GM12878 (cell line): ENCODE results near the gene GFPT1. TPM values are rescaled to one million over a fixed set of nuclear protein-coding genes. Genes with fewer than 3 reads are reported as not detected.

Source experiments
- ATAC-seq: fragments of 200-7000 bp; cut with Tn5 transposase; 3 replicates; pipeline ENCODE4 v1.9.1; 2020; ENCODE audit warnings: mild to moderate bottlenecking, moderate library complexity
- BruUV-seq: library from RNA; stranded (reverse); fragments of 400-500 nt; replicated peaks from 2 replicates; lab custom pipeline; 2021; lab: Mats Ljungman, UMichigan
- CTCF ChIA-PET: fragments of 300-600 bp; sonication (Branson Sonifier 250); formaldehyde crosslinking; extraction: SDS; loops from one replicate; lab custom pipeline; 2021; ENCODE audit warnings: inconsistent platforms; lab: Yijun Ruan, JAX
- POLR2A ChIA-PET: fragments of 350-600 bp; formaldehyde crosslinking; extraction: SDS; loops from one replicate; lab custom pipeline; 2021; ENCODE audit warnings: inconsistent platforms; lab: Charles Lee
- RAD21 ChIA-PET: fragments of 300-600 bp; sonication (Branson Sonifier 250); formaldehyde crosslinking; loops from one replicate; lab custom pipeline; 2023; ENCODE audit warnings: antibody characterized with exemption; ENCODE audit not compliant: unreplicated experiment; lab: Charles Lee
- SMC1A ChIA-PET: fragments of 300-600 bp; sonication (Branson Sonifier 250); formaldehyde crosslinking; loops from one replicate; lab custom pipeline; 2023; ENCODE audit not compliant: unreplicated experiment, uncharacterized antibody; lab: Charles Lee
- DNase-seq: peaks from one replicate; pipeline ENCODE4 v3.0.0-alpha.2; 2011; ENCODE audit warnings: low read depth, low spot score
- FAIRE-seq: peaks from 3 replicates; lab custom pipeline; 2011; peaks lifted over from hg19 to GRCh38; lab: Jason Lieb, UNC
- H2AFZ ChIP-seq: 2 replicates; pipeline ENCODE4 v1.6.0; 2011; ENCODE audit warnings: low read depth, low read length, control low read depth; ENCODE audit not compliant: control insufficient read depth
- H3K27ac ChIP-seq: 2 replicates; pipeline ENCODE4 v1.5.1; 2011; ENCODE audit warnings: control low read depth; ENCODE audit not compliant: control insufficient read depth, insufficient read depth
- H3K27me3 ChIP-seq, 2 experiments: replicated peaks in 1 of 2; 2 replicates each; pipeline versions ENCODE4 v1.6.0 to v1.6.1; 2011; ENCODE audit warnings: low read length in 1 of 2; ENCODE audit not compliant: control insufficient read depth in 2 of 2, insufficient read depth in 2 of 2
- H3K36me3 ChIP-seq, 2 experiments: 2 replicates each; pipeline ENCODE4 v1.5.1; 2011; ENCODE audit warnings: low read length in 1 of 2; ENCODE audit not compliant: control insufficient read depth in 2 of 2, insufficient read depth in 2 of 2
- H3K4me1 ChIP-seq: 2 replicates; pipeline ENCODE4 v1.6.1; 2011; ENCODE audit warnings: mild to moderate bottlenecking, low read length, moderate library complexity, mixed read lengths; ENCODE audit not compliant: control insufficient read depth, insufficient read depth
- H3K4me2 ChIP-seq: 2 replicates; pipeline ENCODE4 v1.6.0; 2011; ENCODE audit warnings: control low read depth; ENCODE audit not compliant: control insufficient read depth, insufficient read depth
- H3K4me3 ChIP-seq: fragments of 200-600 bp; sonication (generic); 2 replicates; pipeline ENCODE4 v1.5.1; 2016
- H3K79me2 ChIP-seq: 2 replicates; pipeline ENCODE4 v1.6.0; 2011; ENCODE audit warnings: low read length; ENCODE audit not compliant: control insufficient read depth, insufficient read depth
- H3K9ac ChIP-seq: 2 replicates; pipeline ENCODE4 v1.8.0; 2011; ENCODE audit warnings: low read length, control low read depth, mixed read lengths; ENCODE audit not compliant: control insufficient read depth, insufficient read depth
- H3K9me3 ChIP-seq: replicated peaks from 3 replicates; pipeline ENCODE4 v1.5.1; 2011; ENCODE audit warnings: mild to moderate bottlenecking, low read length; ENCODE audit not compliant: control insufficient read depth, insufficient read depth
- H4K20me1 ChIP-seq: 2 replicates; pipeline ENCODE4 v1.6.0; 2011; ENCODE audit not compliant: control insufficient read depth, insufficient read depth
- BCL3 ChIP-seq: IDR thresholded peaks from 2 replicates; pipeline ENCODE4 v1.6.1; 2011; ENCODE audit warnings: borderline replicate concordance, low read depth, mild to moderate bottlenecking, moderate library complexity, low read length; ENCODE audit not compliant: insufficient read depth, poor library complexity, severe bottlenecking
- CBX3 ChIP-seq: fragments of 200-600 bp; sonication (generic); IDR thresholded peaks from 2 replicates; pipeline ENCODE4 v1.6.1; 2016; ENCODE audit warnings: low read depth, borderline replicate concordance
- CTCF ChIP-seq, 3 experiments: IDR thresholded peaks in 2 of 3; conservative IDR thresholded peaks in 1 of 3; 2 replicates each; pipeline ENCODE4 v1.5.1; 2011; ENCODE audit warnings: low read depth in 3 of 3, low read length in 3 of 3, mild to moderate bottlenecking in 3 of 3, control low read depth in 2 of 3, moderate library complexity in 2 of 3, inconsistent platforms in 1 of 3, mixed read lengths in 1 of 3; ENCODE audit not compliant: control insufficient read depth in 2 of 3, insufficient read depth in 1 of 3; ENCODE audit errors: extremely low read depth in 1 of 3
- EP300 ChIP-seq, 2 experiments: fragments of 150-350 bp in 1 of 2; IDR thresholded peaks; 2 replicates each; pipeline ENCODE4 v1.6.1; 2011 to 2012; ENCODE audit warnings: low read depth in 2 of 2, low read length in 2 of 2, borderline replicate concordance in 1 of 2, improper control_type of control experiment in 1 of 2, inconsistent platforms in 1 of 2; ENCODE audit not compliant: control insufficient read depth in 1 of 2
- HDGF ChIP-seq: fragments of 450-650 bp; IDR thresholded peaks from 2 replicates; pipeline ENCODE4 v1.6.1; 2016; ENCODE audit warnings: antibody characterized with exemption
- IRF3 ChIP-seq: fragments of 450-650 bp; IDR thresholded peaks from 2 replicates; pipeline ENCODE4 v1.6.1; 2014; ENCODE audit warnings: mild to moderate bottlenecking
- IRF5 ChIP-seq: fragments of 450-650 bp; IDR thresholded peaks from 2 replicates; pipeline ENCODE4 v1.6.1; 2017; ENCODE audit warnings: borderline replicate concordance
- MEF2B ChIP-seq: fragments of 450-650 bp; IDR thresholded peaks from 2 replicates; pipeline ENCODE4 v1.6.1; 2018; ENCODE audit warnings: mild to moderate bottlenecking, moderate library complexity; ENCODE audit not compliant: partially characterized antibody, poor library complexity, severe bottlenecking
- NFYA ChIP-seq: IDR thresholded peaks from 2 replicates; pipeline ENCODE4 v1.6.1; 2011; ENCODE audit warnings: low read depth, mild to moderate bottlenecking, low read length, improper control_type of control experiment, borderline replicate concordance
- NR2C2 ChIP-seq: IDR thresholded peaks from 2 replicates; pipeline ENCODE4 v1.6.1; 2011; ENCODE audit warnings: borderline replicate concordance, low read depth; ENCODE audit not compliant: control insufficient read depth, insufficient read length
- POU2F2 ChIP-seq: IDR thresholded peaks from 3 replicates; pipeline ENCODE4 v1.6.1; 2011; ENCODE audit warnings: low read depth, mild to moderate bottlenecking, low read length, borderline replicate concordance
- RB1 ChIP-seq: fragments of 450-650 bp; formaldehyde crosslinking; IDR thresholded peaks from 2 replicates; pipeline ENCODE4 v1.6.1; 2017; ENCODE audit warnings: mild to moderate bottlenecking, borderline replicate concordance
- SRF ChIP-seq, 2 experiments: IDR thresholded peaks; 2 replicates each; pipeline ENCODE4 v1.6.1; 2011; ENCODE audit warnings: low read depth in 2 of 2, low read length in 2 of 2, mild to moderate bottlenecking in 1 of 2, moderate library complexity in 1 of 2
- ZNF384 ChIP-seq: IDR thresholded peaks from 2 replicates; pipeline ENCODE4 v1.6.1; 2012; ENCODE audit warnings: low read depth, mild to moderate bottlenecking, low read length, improper control_type of control experiment, borderline replicate concordance
- ZNF622 ChIP-seq: fragments of 450-650 bp; IDR thresholded peaks from 2 replicates; pipeline ENCODE4 v1.6.1; 2017; ENCODE audit warnings: mild to moderate bottlenecking, inconsistent platforms
- WGBS: methylation state at CpG from one replicate; pipeline ENCODE4 v1.1.6; 2016; ENCODE audit warnings: low lambda C conversion rate; ENCODE audit not compliant: insufficient replicate concordance, insufficient coverage; ENCODE audit errors: missing lambda C conversion rate; 5-methylcytosine and 5-hydroxymethylcytosine counted together
- in situ Hi-C: fragments of 300-500 bp; cut with MboI; formaldehyde crosslinking; loops from 9 replicates; pipeline ENCODE4 v1.14.3; 2018; ENCODE audit warnings: mixed read lengths
- intact Hi-C: fragments of 100-400 bp; cut with micrococcal nuclease; formaldehyde crosslinking; loops from one replicate; pipeline ENCODE4 v1.14.2; 2022; ENCODE audit not compliant: unreplicated experiment
- polyA plus RNA-seq, 11 experiments: library from polyadenylated mRNA; depleted of rRNA in 4 of 11; unstranded in 6 of 11; stranded (reverse) in 5 of 11; fragments of >200 nt; fragmentation: Nextera tagmentation in 4 of 11; fragmentation: Illumina TruSeq in 1 of 11; extraction: Ambion mirVana in 4 of 11; extraction: Trizol in 1 of 11; gene quantifications; 1 replicate in 1 of 11; 2 replicates in 10 of 11; pipeline versions ENCODE4 v1.2.1 to v1.2.3, GENCODE V29; 2011 to 2016; ENCODE audit warnings: inconsistent platforms in 2 of 11, missing spikeins in 2 of 11, low read depth in 1 of 11
- total RNA-seq, 4 experiments: library from RNA; depleted of rRNA in 3 of 4; stranded (reverse); fragments of >200 nt in 3 of 4; fragmentation: Illumina TruSeq in 1 of 4; extraction: Trizol in 1 of 4; gene quantifications; 2 replicates each; pipeline versions ENCODE4 v1.2.1 to v1.2.3, GENCODE V29; 2013 to 2021

The GFPT1 gene
- total and polyA plus RNA-seq, 10 of the 15 experiments (the other 5 are each of a cell fraction or from before 2014, with no cell fraction given), result 10.1 to 95.2 (median 24.5) TPM

GRCh38 chr2:69400121-69400520 lies 13.1 kb upstream of the GFPT1 start:
- CTCF ChIA-PET, result interaction anchor here (0.7 to 1.0 kb wide), 4 partner anchors 10 to 165 kb away, joined by 3 to 4 read pairs (median 3); no protein-coding TSS in a partner anchor
- no peaks in the 10 kb centered on the region; the same call in 2 of the 3 replicates for H3K9me3 ChIP-seq
- DNase-seq, result no peak
- 98% methylated on average over 3 of the region's 3 CpGs for WGBS
- H3K4me3 ChIP-seq, result no peak overlapping the region
- H3K27ac ChIP-seq, result no peak overlapping the region
- intact Hi-C loops (no loop called here), in situ Hi-C loops (no loop called here)
- TF ChIP-seq CTCF (IDR thresholded peaks at IDR 0.05 in 2 of 3, conservative IDR thresholded peaks at IDR 0.05 in 1 of 3; ENCODE audit: control insufficient read depth in 2 of 3, extremely low read depth in 1 of 3, insufficient read depth in 1 of 3, low read depth in 3 of 3, low read length in 3 of 3) (no peak), EP300 (IDR thresholded peaks at IDR 0.05; ENCODE audit: borderline replicate concordance in 1 of 2, control insufficient read depth in 1 of 2, low read depth in 2 of 2, low read length in 2 of 2) (no peak), MEF2B (no peak), SRF (IDR thresholded peaks at IDR 0.05; ENCODE audit: low read depth in 2 of 2, low read length in 2 of 2) (no peak), HDGF (no peak), IRF5 (no peak), BCL3 (no peak), IRF3 (no peak), NR2C2 (no peak), ZNF384 (no peak), CBX3 (no peak), ZNF622 (no peak), NFYA (no peak), RB1 (no peak), POU2F2 (no peak)
- SMC1A ChIA-PET, result no interaction called here
- POLR2A ChIA-PET, result interaction anchor here (0.7 to 1.0 kb wide), 2 partner anchors 14 to 267 kb away, joined by 3 read pairs; no protein-coding TSS in a partner anchor
- RAD21 ChIA-PET, result interaction anchor here (1.4 kb wide), 1 partner anchor 24 kb away, joined by 4 read pairs; no protein-coding TSS in a partner anchor
- FAIRE-seq, result no peak
- peaks cover 0 to 27% of the 10 kb centered on the region in 2 experiments; a peak in 2 of 4 replicates for H3K36me3 ChIP-seq
- H3K9ac ChIP-seq, result no peak overlapping the region
- H2AFZ ChIP-seq, result no peak overlapping the region
- no peaks in the 10 kb centered on the region for H3K4me1 ChIP-seq
- BruUV-seq, result no TSS peak
- no peaks in the 10 kb centered on the region for H4K20me1 ChIP-seq
- no peak for ATAC-seq
- H3K79me2 ChIP-seq, result no peaks in the 10 kb centered on the region
- no peak overlapping the region for H3K4me2 ChIP-seq
- no peaks in the 10 kb centered on the region for H3K27me3 ChIP-seq
